H9 (cell line): ENCODE results near the gene HBP1. TPM values are rescaled to one million over a fixed set of nuclear protein-coding genes. Genes with fewer than 3 reads are reported as not detected.

Experiments
- DNase-seq: peaks from one replicate; pipeline ENCODE4 v3.0.0-alpha.2; 2017
- H2AFZ ChIP-seq: one replicate; pipeline ENCODE4 v1.6.1; 2013; ENCODE audit warnings: mild to moderate bottlenecking, low read length, control low read depth, moderate library complexity
- H2AK5ac ChIP-seq: 2 replicates; pipeline ENCODE4 v1.6.1; 2013; ENCODE audit warnings: low read length, control low read depth, mixed read lengths; ENCODE audit not compliant: insufficient read length
- H2BK120ac ChIP-seq: one replicate; pipeline ENCODE4 v1.6.1; 2013; ENCODE audit warnings: low read depth, mild to moderate bottlenecking, low read length, control low read depth, inconsistent platforms; ENCODE audit not compliant: poor library complexity, severe bottlenecking
- H2BK12ac ChIP-seq: 2 replicates; pipeline ENCODE4 v1.6.1; 2013; ENCODE audit warnings: low read length, control low read depth, mixed read lengths, low read depth; ENCODE audit not compliant: insufficient read length
- H2BK15ac ChIP-seq: 2 replicates; pipeline ENCODE4 v1.6.1; 2013; ENCODE audit warnings: low read depth, low read length, control low read depth
- H2BK20ac ChIP-seq: one replicate; pipeline ENCODE4 v1.6.1; 2013; ENCODE audit warnings: low read depth, mild to moderate bottlenecking, low read length, control low read depth, inconsistent platforms; ENCODE audit not compliant: poor library complexity, severe bottlenecking
- H2BK5ac ChIP-seq: 2 replicates; pipeline ENCODE4 v1.6.1; 2013; ENCODE audit warnings: low read length, control low read depth, mixed read lengths; ENCODE audit not compliant: insufficient read length
- H3K14ac ChIP-seq: 2 replicates; pipeline ENCODE4 v1.6.1; 2013; ENCODE audit warnings: low read length, control low read depth; ENCODE audit not compliant: insufficient read depth
- H3K18ac ChIP-seq: 2 replicates; pipeline ENCODE4 v1.6.1; 2013; ENCODE audit warnings: low read depth, mild to moderate bottlenecking, mixed read lengths, low read length, control low read depth; ENCODE audit not compliant: insufficient read length
- H3K23ac ChIP-seq: 2 replicates; pipeline ENCODE4 v1.6.1; 2013; ENCODE audit warnings: low read length, control low read depth, mixed read lengths, low read depth; ENCODE audit not compliant: insufficient read length
- H3K23me2 ChIP-seq: 2 replicates; pipeline ENCODE4 v1.6.1; 2013; ENCODE audit warnings: low read depth, mild to moderate bottlenecking, mixed read lengths, low read length, control low read depth; ENCODE audit not compliant: insufficient read length, poor library complexity, severe bottlenecking
- H3K27ac ChIP-seq: 2 replicates; pipeline ENCODE4 v1.5.1; 2013; ENCODE audit warnings: low read length, control low read depth, mixed read lengths, low read depth; ENCODE audit not compliant: insufficient read length
- H3K27me3 ChIP-seq: 2 replicates; pipeline ENCODE4 v1.6.1; 2013; ENCODE audit warnings: low read length, control low read depth, inconsistent platforms; ENCODE audit not compliant: insufficient read depth
- H3K4ac ChIP-seq: 2 replicates; pipeline ENCODE4 v1.6.1; 2013; ENCODE audit warnings: low read depth, mild to moderate bottlenecking, control low read depth, inconsistent platforms, low read length, moderate library complexity
- H3K4me1 ChIP-seq: 2 replicates; pipeline ENCODE4 v1.6.1; 2013; ENCODE audit warnings: low read length, control low read depth, inconsistent platforms; ENCODE audit not compliant: insufficient read depth
- H3K4me2 ChIP-seq: 2 replicates; pipeline ENCODE4 v1.6.1; 2013; ENCODE audit warnings: low read length, control low read depth, mixed read lengths; ENCODE audit not compliant: insufficient read length, insufficient read depth
- H3K56ac ChIP-seq: 2 replicates; pipeline ENCODE4 v1.6.1; 2013; ENCODE audit warnings: low read depth, mild to moderate bottlenecking, mixed read lengths, low read length, control low read depth; ENCODE audit not compliant: insufficient read length
- H3K79me1 ChIP-seq: 2 replicates; pipeline ENCODE4 v1.6.1; 2013; ENCODE audit warnings: low read depth, mild to moderate bottlenecking, moderate library complexity, low read length, control low read depth, inconsistent platforms; ENCODE audit not compliant: insufficient read depth, poor library complexity, severe bottlenecking
- H3K79me2 ChIP-seq: 2 replicates; pipeline ENCODE4 v1.6.1; 2013; ENCODE audit warnings: low read length, control low read depth, inconsistent platforms; ENCODE audit not compliant: insufficient read depth
- H3K9ac ChIP-seq: 2 replicates; pipeline ENCODE4 v1.6.1; 2013; ENCODE audit warnings: low read length, control low read depth, mixed read lengths; ENCODE audit not compliant: insufficient read length; ENCODE audit errors: extremely low read depth
- H3K9me3 ChIP-seq: one replicate; pipeline ENCODE4 v1.6.1; 2013; ENCODE audit warnings: low read depth, low read length, inconsistent platforms; ENCODE audit not compliant: control insufficient read depth
- H3T11ph ChIP-seq: one replicate; pipeline ENCODE4 v1.6.1; 2013; ENCODE audit warnings: mild to moderate bottlenecking, low read length, control low read depth, inconsistent platforms
- H4K20me1 ChIP-seq: one replicate; pipeline ENCODE4 v1.6.1; 2013; ENCODE audit not compliant: control insufficient read depth, insufficient read length, insufficient read depth
- H4K5ac ChIP-seq: 2 replicates; pipeline ENCODE4 v1.6.1; 2013; ENCODE audit warnings: low read depth, mild to moderate bottlenecking, mixed read lengths, low read length, control low read depth; ENCODE audit not compliant: insufficient read length
- H4K8ac ChIP-seq: replicated peaks from 2 replicates; pipeline ENCODE4 v1.6.1; 2013; ENCODE audit warnings: low read length, control low read depth, mixed read lengths, low read depth; ENCODE audit not compliant: insufficient read length
- H4K91ac ChIP-seq: 2 replicates; pipeline ENCODE4 v1.6.1; 2013; ENCODE audit warnings: low read depth, mild to moderate bottlenecking, moderate library complexity, mixed read lengths, low read length, control low read depth; ENCODE audit not compliant: insufficient read length
- H3K27ac Mint-ChIP-seq, 3 experiments: 2 replicates in 2 of 3; 3 replicates in 1 of 3; pipeline ENCODE4 v1.8.0; 2020 to 2021; ENCODE audit warnings: mixed read lengths in 3 of 3, mild to moderate bottlenecking in 1 of 3, moderate library complexity in 1 of 3
- H3K27me3 Mint-ChIP-seq: 2 replicates; pipeline ENCODE4 v1.8.0; 2021; ENCODE audit warnings: low read depth, mild to moderate bottlenecking, moderate library complexity, mixed read lengths
- H3K36me3 Mint-ChIP-seq, 3 experiments: 2 replicates in 2 of 3; 3 replicates in 1 of 3; pipeline ENCODE4 v1.8.0; 2020 to 2021; ENCODE audit warnings: low read depth in 3 of 3, mixed read lengths in 3 of 3; ENCODE audit not compliant: insufficient read depth in 1 of 3
- H3K4me1 Mint-ChIP-seq, 2 experiments: 2 replicates each; pipeline ENCODE4 v1.8.0; 2020; ENCODE audit warnings: mixed read lengths in 2 of 2
- H3K4me3 Mint-ChIP-seq, 2 experiments: 2 replicates in 1 of 2; 3 replicates in 1 of 2; pipeline ENCODE4 v1.8.0; 2020 to 2021; ENCODE audit warnings: mild to moderate bottlenecking in 2 of 2, mixed read lengths in 2 of 2, moderate library complexity in 1 of 2
- H3K9me3 Mint-ChIP-seq, 2 experiments: 2 replicates in 1 of 2; 3 replicates in 1 of 2; pipeline ENCODE4 v1.8.0; 2020; ENCODE audit warnings: mild to moderate bottlenecking in 2 of 2, mixed read lengths in 2 of 2, moderate library complexity in 1 of 2
- CTCF ChIP-seq: fragments of 200-600 bp; sonication (generic); conservative IDR thresholded peaks from 3 replicates; pipeline ENCODE4 v1.8.0; 2021; ENCODE audit warnings: antibody characterized with exemption, mild to moderate bottlenecking
- WGBS: extraction: QIAGEN DNeasy Blood & Tissue Kit; methylation state at CpG from one replicate; pipeline ENCODE4 v1.1.7; 2013; ENCODE audit warnings: missing lambda C conversion rate, low lambda C conversion rate, mixed read lengths; ENCODE audit not compliant: insufficient read length; ENCODE audit errors: extremely low coverage; 5-methylcytosine and 5-hydroxymethylcytosine counted together
- total RNA-seq: library from RNA; stranded (reverse); gene quantifications from 2 replicates; pipeline ENCODE4 v1.2.1, GENCODE V29; 2021

HBP1 gene
- total RNA-seq, 1 experiment from 2014 or later: 27.6 TPM

DNA sequence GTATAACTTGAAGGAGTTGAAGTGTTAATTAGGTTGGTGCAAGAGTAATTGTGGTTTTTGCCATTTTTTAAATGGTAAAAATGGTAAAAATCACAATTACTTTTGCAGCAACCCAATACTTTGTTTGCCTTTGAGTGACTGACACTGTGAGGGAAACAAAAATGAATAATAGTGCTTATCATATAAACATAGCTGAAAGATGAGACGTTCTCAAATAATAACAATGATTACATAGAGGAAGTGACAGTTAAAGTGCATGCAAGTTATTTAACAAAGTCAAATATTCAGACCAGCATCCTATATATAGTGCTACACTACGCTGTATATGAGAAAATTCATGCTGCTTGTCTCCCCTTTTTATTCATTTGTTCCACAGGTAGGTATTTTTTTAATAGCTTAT lies 4.7 kb upstream of the HBP1 start:
- no peak for DNase-seq
- Histone ChIP-seq H3K23me2 (peaks cover 5% of the 10 kb centered on the region), H3K23ac (no peak overlapping the region), H4K91ac (no peak overlapping the region), H3K27ac (no peak overlapping the region), H3K79me1 (no peaks in the 10 kb centered on the region), H3K4me1 (no peaks in the 10 kb centered on the region), H3K18ac (no peak overlapping the region), H2BK5ac (no peak overlapping the region), H3K27me3 (no peaks in the 10 kb centered on the region), H4K20me1 (no peaks in the 10 kb centered on the region), H2BK20ac (no peak overlapping the region), H3K14ac (no peak overlapping the region), H4K5ac (no peak overlapping the region), H4K8ac (no peak overlapping the region), H2AFZ (no peak overlapping the region), H3K56ac (no peak overlapping the region), H3K9me3 (no peaks in the 10 kb centered on the region), H2AK5ac (no peak overlapping the region), H3T11ph (no peak overlapping the region), H3K79me2 (no peaks in the 10 kb centered on the region), H3K4ac (no peak overlapping the region), H2BK12ac (no peak overlapping the region), H2BK15ac (no peak overlapping the region), H3K9ac (no peak overlapping the region), H2BK120ac (no peak overlapping the region), H3K4me2 (no peak overlapping the region)
- Mint-ChIP-seq H3K4me3 (no peak overlapping the region), H3K27ac (no peak overlapping the region), H3K27me3 (no peaks in the 10 kb centered on the region), H3K4me1 (peaks cover 15 to 18% of the 10 kb centered on the region in 2 experiments; a peak in 3 of 4 replicates), H3K36me3 (no peaks in the 10 kb centered on the region), H3K9me3 (peaks cover 0 to 3% of the 10 kb centered on the region in 2 experiments; a peak in 1 of 5 replicates)
- TF ChIP-seq CTCF: no peak
- no CpG with 5 or more reads among the region's 2 CpGs for WGBS
